BJ (cell line): ENCODE data around the gene AGGF1. TPM values are rescaled to one million over a fixed set of nuclear protein-coding genes. Genes with fewer than 3 reads are reported as not detected.

Source experiments
- CTCF ChIA-PET: fragments of 350-600 bp; formaldehyde crosslinking; extraction: SDS; loops from one replicate; lab custom pipeline; 2021; ENCODE audit warnings: antibody characterized with exemption, inconsistent platforms; lab: Yijun Ruan, JAX
- POLR2A ChIA-PET: fragments of 300-600 bp; sonication (Branson Sonifier 250); formaldehyde crosslinking; extraction: SDS; loops from one replicate; lab custom pipeline; 2021; ENCODE audit warnings: antibody characterized with exemption; lab: Charles Lee
- DNase-seq: peaks from one replicate; pipeline ENCODE4 v3.0.0-alpha.2; 2011; ENCODE audit warnings: low read depth
- H3K27me3 ChIP-seq: 2 replicates; pipeline ENCODE4 v1.6.0; 2011; ENCODE audit warnings: low read length; ENCODE audit not compliant: control insufficient read depth, insufficient read depth
- H3K36me3 ChIP-seq: 2 replicates; pipeline ENCODE4 v1.5.1; 2011; ENCODE audit warnings: low read length; ENCODE audit not compliant: control insufficient read depth, insufficient read depth
- H3K4me3 ChIP-seq: 2 replicates; pipeline ENCODE4 v1.5.1; 2011; ENCODE audit warnings: low read depth, mild to moderate bottlenecking, control low read depth, low read length
- CTCF ChIP-seq: IDR thresholded peaks from 2 replicates; pipeline ENCODE4 v1.5.1; 2011; ENCODE audit warnings: low read depth, mild to moderate bottlenecking, control low read depth, inconsistent platforms, low read length, moderate library complexity; ENCODE audit not compliant: insufficient read depth
- polyA plus RNA-seq: library from polyadenylated mRNA; depleted of rRNA; stranded (reverse); fragments of >200 nt; gene quantifications from 2 replicates; pipeline ENCODE4 v1.2.3, GENCODE V29; 2011

The AGGF1 gene
- polyA plus RNA-seq, 1 experiment = 8.3 TPM

- no peak for TF ChIP-seq CTCF
- DNase-seq = no peak
- no peaks in the 10 kb centered on the region for H3K36me3 ChIP-seq
- H3K27me3 ChIP-seq = no peaks in the 10 kb centered on the region
- POLR2A ChIA-PET = no interaction called here
- no peak overlapping the region for H3K4me3 ChIP-seq
- CTCF ChIA-PET = interaction anchor here (1.0 to 1.3 kb wide), 2 partner anchors 9 to 10 kb away, joined by 3 read pairs; no protein-coding TSS in a partner anchor
These were observed 33.8 kb downstream of the AGGF1 start for GRCh38 chr5:77064040-77064439.

GRCh38 chr5:77065256-77065655 lies 35.1 kb downstream of the AGGF1 start:
- POLR2A ChIA-PET = no interaction called here
- no peak for DNase-seq
- no peaks in the 10 kb centered on the region for H3K27me3 ChIP-seq
- no peak overlapping the region for H3K4me3 ChIP-seq
- no peaks in the 10 kb centered on the region for H3K36me3 ChIP-seq
- CTCF ChIA-PET = interaction anchor here (1.2 to 1.4 kb wide), 2 partner anchors 21 to 28 kb away, joined by 3 read pairs; no protein-coding TSS in a partner anchor
- no peak for TF ChIP-seq CTCF

- Histone ChIP-seq H3K36me3 (no peaks in the 10 kb centered on the region), H3K27me3 (no peaks in the 10 kb centered on the region), H3K4me3 (no peak overlapping the region)
- CTCF ChIA-PET = interaction anchor here (1.4 to 2.3 kb wide), 2 partner anchors 11 to 29 kb away, joined by 3 to 13 read pairs; no protein-coding TSS in a partner anchor
- DNase-seq = no peak
- no peak for TF ChIP-seq CTCF
- POLR2A ChIA-PET = no interaction called here
These were observed 36.0 kb downstream of the AGGF1 start for GRCh38 chr5:77066184-77066583.

- POLR2A ChIA-PET = no interaction called here
These were observed 36.7 kb downstream of the AGGF1 start for GRCh38 chr5:77066823-77067442.

More at GRCh38 chr5:77066823-77067442, 36.7 kb downstream of the AGGF1 start:
- Histone ChIP-seq H3K27me3 (no peaks in the 10 kb centered on the region), H3K4me3 (no peak overlapping the region), H3K36me3 (no peaks in the 10 kb centered on the region)
- no peak for TF ChIP-seq CTCF
- CTCF ChIA-PET = interaction anchor here (0.8 to 2.3 kb wide), 2 partner anchors 10 to 13 kb away, joined by 3 to 13 read pairs; no protein-coding TSS in a partner anchor
- no peak for DNase-seq
